Neutrophil (primary cell): Measurements from ENCODE around the gene GPR153.

Experiments used
- H3K27ac ChIP-seq: fragments of 200-600 bp; sonication (generic); 2 replicates; pipeline ENCODE4 v1.5.1; 2016; ENCODE audit warnings: mild to moderate bottlenecking, moderate library complexity
- H3K27me3 ChIP-seq: fragments of 200-600 bp; sonication (generic); 2 replicates; pipeline ENCODE4 v1.6.0; 2016; ENCODE audit warnings: mild to moderate bottlenecking
- H3K36me3 ChIP-seq: fragments of 200-600 bp; sonication (generic); 2 replicates; pipeline ENCODE4 v1.5.1; 2017
- H3K4me1 ChIP-seq, 2 experiments: fragments of 200-600 bp in 1 of 2; sonication (generic) in 1 of 2; 1 replicate in 1 of 2; 2 replicates in 1 of 2; pipeline versions ENCODE4 v1.5.1 to v1.6.1; 2013 to 2016; ENCODE audit warnings: low read depth in 1 of 2, low read length in 1 of 2, mild to moderate bottlenecking in 1 of 2, moderate library complexity in 1 of 2; ENCODE audit not compliant: control insufficient read depth in 1 of 2, insufficient read depth in 1 of 2
- H3K4me3 ChIP-seq, 2 experiments: fragments of 200-600 bp in 1 of 2; sonication (generic) in 1 of 2; 1 replicate in 1 of 2; 2 replicates in 1 of 2; pipeline ENCODE4 v1.5.1; 2013 to 2016; ENCODE audit warnings: low read depth in 1 of 2, low read length in 1 of 2, mild to moderate bottlenecking in 1 of 2, moderate library complexity in 1 of 2
- H3K9me3 ChIP-seq: fragments of 200-600 bp; sonication (generic); 2 replicates; pipeline ENCODE4 v1.5.1; 2016
- CTCF ChIP-seq: fragments of 200-600 bp; sonication (generic); IDR thresholded peaks from 2 replicates; pipeline ENCODE4 v1.5.1; 2016; ENCODE audit warnings: antibody characterized with exemption

Gene GPR153

DNA sequence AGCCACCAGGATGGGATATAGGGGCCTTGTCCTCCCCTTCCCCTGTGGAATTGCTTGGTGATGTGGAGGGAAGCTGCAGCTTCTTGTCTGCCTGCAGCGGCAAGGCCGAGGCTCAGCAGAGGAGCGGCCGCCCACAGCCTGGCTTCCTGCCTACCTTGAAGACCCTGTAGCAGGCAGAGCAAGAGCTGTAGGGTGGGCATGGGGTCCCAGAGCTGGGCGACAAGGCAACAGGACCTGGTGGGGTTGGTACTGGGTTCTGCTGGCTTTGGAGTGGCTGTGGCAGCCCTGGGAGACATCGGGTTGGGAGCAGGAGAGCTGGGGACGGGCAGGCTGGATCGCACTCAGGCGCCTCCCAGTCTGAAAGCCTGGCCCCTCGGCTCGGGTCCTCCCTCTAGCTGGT is 5.7 kb upstream of the GPR153 start:
- no peak overlapping the region for H3K27ac ChIP-seq
- no peak for TF ChIP-seq CTCF
- no peaks in the 10 kb centered on the region for H3K36me3 ChIP-seq
- no peak overlapping the region for H3K4me3 ChIP-seq
- H3K4me1 ChIP-seq: no peaks in the 10 kb centered on the region
- peaks cover 32% of the 10 kb centered on the region for H3K27me3 ChIP-seq
- no peaks in the 10 kb centered on the region for H3K9me3 ChIP-seq

DNA sequence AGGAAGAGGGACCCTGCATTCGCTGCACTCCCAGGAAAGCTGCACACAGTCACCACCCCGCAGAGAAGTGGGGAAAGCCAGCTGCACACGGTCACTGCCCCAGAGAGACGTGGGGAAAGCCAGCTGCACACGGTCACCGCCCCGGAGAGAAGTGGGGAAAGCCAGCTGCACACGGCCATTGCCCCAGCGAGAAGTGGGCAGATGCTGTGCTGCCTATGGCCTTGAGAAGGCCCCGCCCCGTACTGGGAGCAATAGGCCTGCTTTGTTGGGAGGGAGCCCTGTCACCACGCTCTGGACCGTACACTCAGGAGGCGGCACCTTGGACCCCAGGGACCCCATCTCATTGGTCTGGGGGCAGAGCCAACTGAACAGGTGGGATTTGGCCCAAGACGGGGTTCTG is 4.3 kb upstream of the GPR153 start:
- no peak for TF ChIP-seq CTCF
- H3K27ac ChIP-seq: no peak overlapping the region
- H3K27me3 ChIP-seq: peaks cover 46% of the 10 kb centered on the region
- H3K36me3 ChIP-seq: no peaks in the 10 kb centered on the region
- peaks cover 0 to 10% of the 10 kb centered on the region in 2 experiments for H3K4me1 ChIP-seq
- H3K4me3 ChIP-seq: no peak overlapping the region
- no peaks in the 10 kb centered on the region for H3K9me3 ChIP-seq

- no peak for TF ChIP-seq CTCF
- Histone ChIP-seq H3K4me3 (no peak overlapping the region), H3K9me3 (no peaks in the 10 kb centered on the region), H3K27ac (no peak overlapping the region), H3K27me3 (peaks cover 60% of the 10 kb centered on the region), H3K4me1 (peaks cover 0 to 14% of the 10 kb centered on the region in 2 experiments), H3K36me3 (no peaks in the 10 kb centered on the region)
Observed at GRCh38 chr1:6263716-6264115, 2.8 kb upstream of the GPR153 start.

DNA sequence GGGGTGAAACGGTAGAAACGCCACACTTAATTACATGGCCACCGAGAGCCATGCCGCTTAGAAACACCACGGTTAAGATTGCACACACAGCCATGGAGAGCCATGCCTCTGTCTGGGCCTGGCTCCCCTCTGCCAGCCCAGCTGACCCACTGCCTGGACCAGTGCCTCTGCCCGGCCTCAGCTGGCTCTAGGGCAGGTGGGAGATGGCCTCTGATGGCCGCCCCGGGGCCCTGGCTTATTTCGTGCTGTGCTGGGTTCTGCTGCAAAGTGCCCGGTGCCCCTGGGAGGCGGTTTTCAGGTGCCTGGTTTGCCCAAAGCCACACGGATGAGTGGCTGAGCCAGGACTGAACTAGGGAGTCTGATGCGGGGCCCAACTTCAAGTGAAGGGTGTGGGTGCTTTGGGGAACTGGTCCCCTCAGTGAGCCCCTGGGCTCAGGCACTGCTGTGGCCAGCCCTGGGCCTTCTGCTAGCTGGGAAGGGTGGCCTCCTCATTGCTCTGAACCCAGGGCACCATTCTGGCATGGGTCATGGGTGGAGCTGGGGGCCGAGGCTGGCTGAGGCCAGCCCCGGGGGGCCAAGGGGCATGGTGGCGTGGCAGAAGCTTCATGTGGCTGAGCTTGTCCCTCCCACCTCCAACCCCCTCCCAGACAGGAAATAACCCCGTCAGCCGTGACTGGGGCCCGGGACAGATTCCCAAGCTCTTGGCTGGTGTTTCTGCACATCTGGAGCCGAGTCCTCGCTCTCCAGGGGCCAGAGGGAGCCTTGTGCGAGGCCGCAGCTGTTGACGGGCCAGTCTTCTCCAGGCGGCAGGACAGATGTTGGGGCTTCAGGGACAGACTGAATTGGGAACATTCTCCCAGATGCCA is 1.9 kb upstream of the GPR153 start:
- H3K4me1 ChIP-seq: peaks cover 0 to 14% of the 10 kb centered on the region in 2 experiments
- H3K27ac ChIP-seq: no peak overlapping the region
- H3K36me3 ChIP-seq: no peaks in the 10 kb centered on the region
- no peak overlapping the region for H3K4me3 ChIP-seq
- no peak for TF ChIP-seq CTCF
- H3K27me3 ChIP-seq: peaks cover 69% of the 10 kb centered on the region
- no peaks in the 10 kb centered on the region for H3K9me3 ChIP-seq

GRCh38 chr1:6261615-6261995 is 707 bp upstream of the GPR153 start:
- no peaks in the 10 kb centered on the region for H3K36me3 ChIP-seq
- H3K4me1 ChIP-seq: peaks cover 0 to 14% of the 10 kb centered on the region in 2 experiments
- no peak overlapping the region for H3K27ac ChIP-seq
- TF ChIP-seq CTCF: no peak
- no peak overlapping the region for H3K4me3 ChIP-seq
- peaks cover 81% of the 10 kb centered on the region for H3K27me3 ChIP-seq
- H3K9me3 ChIP-seq: no peaks in the 10 kb centered on the region
